ENCODE data around the gene KLC1.

- TF ChIP-seq POLR2AphosphoS5 (IDR thresholded peaks at IDR 0.05): no peak
- no peak for TF ChIP-seq CTCF (IDR thresholded peaks at IDR 0.05)
- no peak for TF ChIP-seq POLR2A (IDR thresholded peaks at IDR 0.05)
Observed at GRCh38 chr14:103699261-103699661, 70.2 kb downstream of the KLC1 start.
